CD14-positive monocyte (primary cell): ENCODE results near the gene DAZAP1. TPM values are rescaled to one million over a fixed set of nuclear protein-coding genes. Genes with fewer than 3 reads are reported as not detected.

ENCODE experiments used
- DNase-seq, 3 donors: peaks; one replicate each; pipeline ENCODE4 v3.0.0-alpha.2; 2011 to 2022
- H2AFZ ChIP-seq: 2 replicates; pipeline ENCODE4 v1.6.0; 2012; ENCODE audit warnings: mild to moderate bottlenecking, low read depth, low read length, inconsistent platforms; ENCODE audit not compliant: insufficient read depth, poor library complexity, severe bottlenecking
- H3K27ac ChIP-seq, 2 donors: 1 replicate in 1 of 2; 2 replicates in 1 of 2; pipeline ENCODE4 v1.5.1; 2012 to 2013; ENCODE audit warnings: low read length in 2 of 2, control low read depth in 1 of 2, inconsistent platforms in 1 of 2, low read depth in 1 of 2, mild to moderate bottlenecking in 1 of 2
- H3K27me3 ChIP-seq, 2 donors: one replicate each; pipeline versions ENCODE4 v1.6.0 to v1.6.1; 2011 to 2013; ENCODE audit warnings: low read length in 2 of 2; ENCODE audit not compliant: control insufficient read depth in 2 of 2, insufficient read depth in 2 of 2
- H3K36me3 ChIP-seq, 2 donors: replicated peaks in 1 of 2; 1 replicate in 1 of 2; 2 replicates in 1 of 2; pipeline versions ENCODE4 v1.5.1 to v1.6.1; 2012 to 2013; ENCODE audit warnings: low read length in 2 of 2, control low read depth in 1 of 2, inconsistent platforms in 1 of 2, mild to moderate bottlenecking in 1 of 2; ENCODE audit not compliant: insufficient read depth in 2 of 2, control insufficient read depth in 1 of 2
- H3K4me1 ChIP-seq, 2 donors: 1 replicate in 1 of 2; 2 replicates in 1 of 2; pipeline versions ENCODE4 v1.5.1 to v1.6.1; 2012 to 2013; ENCODE audit warnings: low read length in 2 of 2, control low read depth in 1 of 2, inconsistent platforms in 1 of 2, mild to moderate bottlenecking in 1 of 2, moderate library complexity in 1 of 2; ENCODE audit not compliant: insufficient read depth in 2 of 2, control insufficient read depth in 1 of 2
- H3K4me2 ChIP-seq: replicated peaks from 2 replicates; pipeline ENCODE3; 2012; ENCODE audit warnings: low read length, moderate library complexity, mild to moderate bottlenecking; ENCODE audit not compliant: poor library complexity, severe bottlenecking; ENCODE audit errors: extremely low read depth
- H3K4me3 ChIP-seq, 3 experiments: fragments of 200-600 bp in 1 of 3; sonication (generic) in 1 of 3; replicated peaks in 1 of 3; 1 replicate in 2 of 3; 2 replicates in 1 of 3; pipeline ENCODE4 v1.5.1; 2011 to 2013; ENCODE audit warnings: low read length in 3 of 3, mild to moderate bottlenecking in 3 of 3, control low read depth in 2 of 3, low read depth in 2 of 3, inconsistent platforms in 1 of 3, moderate library complexity in 1 of 3
- H3K79me2 ChIP-seq: 2 replicates; pipeline ENCODE4 v1.6.0; 2012; ENCODE audit warnings: mild to moderate bottlenecking, control low read depth, inconsistent platforms, low read length, moderate library complexity; ENCODE audit not compliant: insufficient read depth
- H3K9ac ChIP-seq: 2 replicates; pipeline ENCODE4 v1.6.0; 2017; ENCODE audit warnings: low read length, mild to moderate bottlenecking; ENCODE audit not compliant: insufficient read depth, poor library complexity, severe bottlenecking
- H3K9me3 ChIP-seq, 2 donors: replicated peaks in 1 of 2; 1 replicate in 1 of 2; 2 replicates in 1 of 2; pipeline versions ENCODE4 v1.5.1 to v1.6.1; 2012 to 2013; ENCODE audit warnings: low read length in 2 of 2, control low read depth in 1 of 2; ENCODE audit not compliant: control insufficient read depth in 1 of 2, insufficient read depth in 1 of 2
- H4K20me1 ChIP-seq: 2 replicates; pipeline ENCODE4 v1.6.0; 2012; ENCODE audit warnings: mild to moderate bottlenecking, low read length, control low read depth, moderate library complexity; ENCODE audit not compliant: insufficient read depth
- H3K27ac Mint-ChIP-seq, 7 donors: one replicate each; pipeline ENCODE4 v1.8.0; 2020; ENCODE audit warnings: mild to moderate bottlenecking in 7 of 7, mixed read lengths in 7 of 7, moderate library complexity in 6 of 7, inconsistent platforms in 2 of 7
- H3K27me3 Mint-ChIP-seq, 3 donors: one replicate each; pipeline ENCODE4 v1.8.0; 2021 to 2022; ENCODE audit warnings: low read depth in 3 of 3, mild to moderate bottlenecking in 3 of 3, mixed read lengths in 3 of 3, moderate library complexity in 3 of 3, inconsistent platforms in 1 of 3
- H3K36me3 Mint-ChIP-seq, 2 donors: one replicate each; pipeline ENCODE4 v1.8.0; 2020; ENCODE audit warnings: mixed read lengths in 2 of 2, inconsistent platforms in 1 of 2, mild to moderate bottlenecking in 1 of 2
- H3K4me1 Mint-ChIP-seq: one replicate; pipeline ENCODE4 v1.8.0; 2020; ENCODE audit warnings: mild to moderate bottlenecking, mixed read lengths
- H3K4me3 Mint-ChIP-seq, 2 donors: one replicate each; pipeline ENCODE4 v1.8.0; 2020; ENCODE audit warnings: mild to moderate bottlenecking in 2 of 2, mixed read lengths in 2 of 2, moderate library complexity in 1 of 2
- H3K9me3 Mint-ChIP-seq, 7 donors: one replicate each; pipeline ENCODE4 v1.8.0; 2020 to 2022; ENCODE audit warnings: mixed read lengths in 7 of 7, mild to moderate bottlenecking in 6 of 7, moderate library complexity in 6 of 7, inconsistent platforms in 2 of 7
- WGBS: methylation state at CpG from one replicate; pipeline ENCODE4 v1.1.5; 2013; ENCODE audit warnings: missing lambda C conversion rate; ENCODE audit not compliant: insufficient coverage; 5-methylcytosine and 5-hydroxymethylcytosine counted together
- intact Hi-C, 2 donors: fragments of 100-400 bp; cut with micrococcal nuclease; formaldehyde crosslinking; loops; one replicate each; pipeline versions ENCODE4 v1.15.0 to v1.15.1; 2023
- polyA plus RNA-seq, 3 donors: library from polyadenylated mRNA; depleted of rRNA in 1 of 3; unstranded in 2 of 3; stranded (reverse) in 1 of 3; fragments of 300-500 nt in 2 of 3; fragments of >200 nt in 1 of 3; fragmentation: Illumina TruSeq in 2 of 3; gene quantifications; 1 replicate in 2 of 3; 2 replicates in 1 of 3; pipeline ENCODE4 v1.2.3, GENCODE V29; 2012 to 2021
- TF ChIP-seq, protein P1 (sequence below): fragments of 200-600 bp; IDR thresholded peaks from one replicate; pipeline ENCODE4 v1.8.0; 2022; ENCODE audit warnings: antibody characterized with exemption, mild to moderate bottlenecking

The DAZAP1 gene
- polyA plus RNA-seq, 3 donors, result 3.3 to 57.1 (median 4.2) TPM

DNA sequence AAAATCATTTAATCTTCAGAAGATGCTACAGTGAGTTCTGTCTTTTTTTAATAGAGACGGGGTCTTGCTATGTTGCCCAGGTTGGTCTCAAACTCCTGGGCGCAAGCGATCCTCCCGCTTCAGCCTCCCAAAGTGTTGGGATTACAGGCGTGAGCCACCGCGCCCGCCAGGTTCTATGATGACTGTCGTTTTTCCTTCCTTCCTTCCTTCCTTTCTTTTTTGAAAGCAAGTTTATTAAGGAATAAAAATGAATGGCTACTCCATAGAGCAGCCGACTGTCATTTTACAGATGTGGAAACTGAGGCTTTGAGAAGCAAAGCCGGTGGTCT is 5.5 kb upstream of the DAZAP1 start:
- peaks cover 32% of the 10 kb centered on the region for H3K4me1 Mint-ChIP-seq
- Histone ChIP-seq H3K27ac (no peak overlapping the region), H3K4me2 (peak overlapping the region; percentile 92), H4K20me1 (no peaks in the 10 kb centered on the region), H3K4me3 (peak overlapping the region in 1 of 3 experiments; percentile 74), H3K9ac (peak overlapping the region; percentile 59), H3K27me3 (peaks cover 4 to 32% of the 10 kb centered on the region in 2 donors), H3K36me3 (no peaks in the 10 kb centered on the region), H3K9me3 (no peaks in the 10 kb centered on the region), H3K4me1 (peaks cover 30 to 43% of the 10 kb centered on the region in 2 donors), H2AFZ (peak overlapping the region; percentile 73), H3K79me2 (no peaks in the 10 kb centered on the region)
- DNase-seq, result no peak
- no peak overlapping the region for H3K27ac Mint-ChIP-seq
- WGBS, result 40% methylated on average over 1 of the region's 11 CpGs
- intact Hi-C loops, result no loop called here
- peaks cover 0 to 3% (median 1%) of the 10 kb centered on the region in 7 donors for H3K9me3 Mint-ChIP-seq
- peaks cover 21 to 41% (median 31%) of the 10 kb centered on the region in 3 donors for H3K27me3 Mint-ChIP-seq
- peaks cover 0 to 3% of the 10 kb centered on the region in 2 donors for H3K36me3 Mint-ChIP-seq
- peak overlapping the region; percentile 60 to 79 for H3K4me3 Mint-ChIP-seq
- TF ChIP-seq, protein P1, sequence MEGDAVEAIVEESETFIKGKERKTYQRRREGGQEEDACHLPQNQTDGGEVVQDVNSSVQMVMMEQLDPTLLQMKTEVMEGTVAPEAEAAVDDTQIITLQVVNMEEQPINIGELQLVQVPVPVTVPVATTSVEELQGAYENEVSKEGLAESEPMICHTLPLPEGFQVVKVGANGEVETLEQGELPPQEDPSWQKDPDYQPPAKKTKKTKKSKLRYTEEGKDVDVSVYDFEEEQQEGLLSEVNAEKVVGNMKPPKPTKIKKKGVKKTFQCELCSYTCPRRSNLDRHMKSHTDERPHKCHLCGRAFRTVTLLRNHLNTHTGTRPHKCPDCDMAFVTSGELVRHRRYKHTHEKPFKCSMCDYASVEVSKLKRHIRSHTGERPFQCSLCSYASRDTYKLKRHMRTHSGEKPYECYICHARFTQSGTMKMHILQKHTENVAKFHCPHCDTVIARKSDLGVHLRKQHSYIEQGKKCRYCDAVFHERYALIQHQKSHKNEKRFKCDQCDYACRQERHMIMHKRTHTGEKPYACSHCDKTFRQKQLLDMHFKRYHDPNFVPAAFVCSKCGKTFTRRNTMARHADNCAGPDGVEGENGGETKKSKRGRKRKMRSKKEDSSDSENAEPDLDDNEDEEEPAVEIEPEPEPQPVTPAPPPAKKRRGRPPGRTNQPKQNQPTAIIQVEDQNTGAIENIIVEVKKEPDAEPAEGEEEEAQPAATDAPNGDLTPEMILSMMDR, result no peak

DNA sequence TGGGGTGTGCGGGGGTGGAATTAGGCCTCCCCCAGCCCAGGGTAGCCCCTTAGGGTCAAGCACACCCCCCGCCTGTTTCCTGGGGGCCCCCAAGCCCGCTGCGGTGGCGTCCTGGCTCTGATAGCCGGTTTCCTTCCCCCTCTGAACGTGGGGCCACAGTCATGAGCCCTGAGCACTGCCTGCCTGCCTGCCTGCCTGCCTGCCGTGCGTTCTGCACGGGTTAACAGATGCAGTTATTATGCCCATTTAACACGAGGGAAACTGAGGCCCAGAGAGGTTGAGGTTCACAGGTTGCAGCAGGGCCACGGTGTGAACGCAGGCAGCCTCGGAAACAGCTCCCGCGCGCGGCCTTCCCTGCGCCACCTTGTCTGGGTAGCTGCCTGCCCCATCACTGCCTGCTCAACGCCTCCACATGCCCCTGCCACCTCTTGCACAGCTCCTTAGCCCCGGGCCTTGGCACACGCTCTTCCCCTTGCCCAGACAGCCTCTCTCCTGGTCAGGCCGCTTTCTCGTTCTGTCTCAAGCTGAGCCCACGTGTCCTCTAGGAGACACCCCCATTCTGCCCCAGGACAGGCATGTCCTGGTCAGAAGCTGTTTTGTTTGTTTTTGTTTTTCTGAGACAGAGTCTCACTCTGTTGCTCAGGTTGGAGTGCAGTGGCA is 4.8 kb upstream of the DAZAP1 start:
- Histone ChIP-seq H3K4me1 (peaks cover 31 to 45% of the 10 kb centered on the region in 2 donors), H3K9me3 (no peaks in the 10 kb centered on the region), H3K4me2 (peak overlapping the region; percentile 92), H4K20me1 (no peaks in the 10 kb centered on the region), H3K27me3 (peaks cover 4 to 32% of the 10 kb centered on the region in 2 donors), H3K27ac (no peak overlapping the region), H3K79me2 (no peaks in the 10 kb centered on the region), H3K4me3 (peak overlapping the region in 1 of 3 experiments; percentile 25), H2AFZ (peak overlapping the region; percentile 46), H3K9ac (no peak overlapping the region), H3K36me3 (no peaks in the 10 kb centered on the region)
- intact Hi-C loops, result no loop called here
- WGBS, result 2% methylated on average over 24 of the region's 25 CpGs
- TF ChIP-seq, protein P1, result no peak
- DNase-seq, result no peak
- peaks cover 0 to 3% (median 1%) of the 10 kb centered on the region in 7 donors for H3K9me3 Mint-ChIP-seq
- H3K4me3 Mint-ChIP-seq, result peak overlapping the region in 1 of 2 donors; percentile 79
- no peak overlapping the region for H3K27ac Mint-ChIP-seq
- H3K36me3 Mint-ChIP-seq, result peaks cover 0 to 3% of the 10 kb centered on the region in 2 donors
- peaks cover 21 to 41% (median 31%) of the 10 kb centered on the region in 3 donors for H3K27me3 Mint-ChIP-seq
- peaks cover 32% of the 10 kb centered on the region for H3K4me1 Mint-ChIP-seq
